MM.1S (cell line): ENCODE results near the gene ADRB1.

ENCODE experiments used
- DNase-seq: peaks from one replicate; pipeline ENCODE4 v3.0.0-alpha.2; 2015
- H2AFZ ChIP-seq: fragments of 300-600 bp; sonication (generic); 2 replicates; pipeline ENCODE4 v1.6.0; 2016; ENCODE audit warnings: antibody characterized with exemption, low read length
- H3F3A ChIP-seq: fragments of 300-600 bp; sonication (generic); 2 replicates; pipeline ENCODE4 v1.6.1; 2016; ENCODE audit warnings: mild to moderate bottlenecking, antibody characterized with exemption, low read length, moderate library complexity, mixed read lengths; ENCODE audit not compliant: insufficient read depth
- H3K27ac ChIP-seq: fragments of 300-600 bp; sonication (generic); 2 replicates; pipeline ENCODE4 v1.5.1; 2016; ENCODE audit warnings: mild to moderate bottlenecking, low read length
- H3K27me3 ChIP-seq: fragments of 300-600 bp; sonication (generic); replicated peaks from 2 replicates; pipeline ENCODE4 v1.6.0; 2016; ENCODE audit warnings: low read length; ENCODE audit not compliant: insufficient read depth
- H3K36me3 ChIP-seq: fragments of 300-600 bp; sonication (generic); replicated peaks from 2 replicates; pipeline ENCODE4 v1.6.1; 2016; ENCODE audit warnings: mild to moderate bottlenecking, low read length, mixed read lengths; ENCODE audit not compliant: insufficient read depth
- H3K4me1 ChIP-seq: fragments of 300-600 bp; sonication (generic); 2 replicates; pipeline ENCODE4 v1.6.1; 2016; ENCODE audit warnings: low read length, mixed read lengths
- H3K4me2 ChIP-seq: fragments of 300-600 bp; sonication (generic); 2 replicates; pipeline ENCODE4 v1.6.0; 2016; ENCODE audit warnings: low read depth, low read length
- H3K4me3 ChIP-seq: fragments of 300-600 bp; sonication (generic); 2 replicates; pipeline ENCODE4 v1.5.1; 2016; ENCODE audit warnings: low read length, mixed read lengths
- H3K79me2 ChIP-seq: fragments of 300-600 bp; sonication (generic); 2 replicates; pipeline ENCODE4 v1.6.1; 2016; ENCODE audit warnings: mixed run types, low read length, mixed read lengths
- H3K9ac ChIP-seq: fragments of 300-600 bp; sonication (generic); 2 replicates; pipeline ENCODE4 v1.6.1; 2016; ENCODE audit warnings: low read length, mixed read lengths
- H3K9me2 ChIP-seq: fragments of 300-600 bp; sonication (generic); replicated peaks from 2 replicates; pipeline ENCODE4 v1.6.1; 2016; ENCODE audit warnings: mild to moderate bottlenecking, low read length, mixed read lengths; ENCODE audit not compliant: insufficient read depth
- H3K9me3 ChIP-seq: fragments of 300-600 bp; sonication (generic); replicated peaks from 2 replicates; pipeline ENCODE4 v1.6.1; 2016; ENCODE audit warnings: mild to moderate bottlenecking, low read length, mixed read lengths; ENCODE audit not compliant: insufficient read depth
- H4K20me1 ChIP-seq: fragments of 300-600 bp; sonication (generic); 2 replicates; pipeline ENCODE4 v1.6.1; 2016; ENCODE audit warnings: mild to moderate bottlenecking, low read length, moderate library complexity, mixed read lengths; ENCODE audit not compliant: insufficient read depth
- EZH2 ChIP-seq: fragments of 300-600 bp; sonication (generic); optimal IDR thresholded peaks from 2 replicates; pipeline ENCODE3; 2017; ENCODE audit warnings: low read depth, mild to moderate bottlenecking, antibody characterized with exemption, low read length, mixed read lengths
- EZH2phosphoT487 ChIP-seq: fragments of 300-600 bp; sonication (generic); IDR thresholded peaks from 2 replicates; pipeline ENCODE4 v1.6.1; 2018; ENCODE audit warnings: antibody characterized with exemption, low read length
- TF ChIP-seq, protein P1 (sequence below): fragments of 300-600 bp; sonication (generic); IDR thresholded peaks from 2 replicates; pipeline ENCODE4 v1.5.1; 2016; ENCODE audit warnings: antibody characterized with exemption, low read length, mixed read lengths

ADRB1 gene

DNA sequence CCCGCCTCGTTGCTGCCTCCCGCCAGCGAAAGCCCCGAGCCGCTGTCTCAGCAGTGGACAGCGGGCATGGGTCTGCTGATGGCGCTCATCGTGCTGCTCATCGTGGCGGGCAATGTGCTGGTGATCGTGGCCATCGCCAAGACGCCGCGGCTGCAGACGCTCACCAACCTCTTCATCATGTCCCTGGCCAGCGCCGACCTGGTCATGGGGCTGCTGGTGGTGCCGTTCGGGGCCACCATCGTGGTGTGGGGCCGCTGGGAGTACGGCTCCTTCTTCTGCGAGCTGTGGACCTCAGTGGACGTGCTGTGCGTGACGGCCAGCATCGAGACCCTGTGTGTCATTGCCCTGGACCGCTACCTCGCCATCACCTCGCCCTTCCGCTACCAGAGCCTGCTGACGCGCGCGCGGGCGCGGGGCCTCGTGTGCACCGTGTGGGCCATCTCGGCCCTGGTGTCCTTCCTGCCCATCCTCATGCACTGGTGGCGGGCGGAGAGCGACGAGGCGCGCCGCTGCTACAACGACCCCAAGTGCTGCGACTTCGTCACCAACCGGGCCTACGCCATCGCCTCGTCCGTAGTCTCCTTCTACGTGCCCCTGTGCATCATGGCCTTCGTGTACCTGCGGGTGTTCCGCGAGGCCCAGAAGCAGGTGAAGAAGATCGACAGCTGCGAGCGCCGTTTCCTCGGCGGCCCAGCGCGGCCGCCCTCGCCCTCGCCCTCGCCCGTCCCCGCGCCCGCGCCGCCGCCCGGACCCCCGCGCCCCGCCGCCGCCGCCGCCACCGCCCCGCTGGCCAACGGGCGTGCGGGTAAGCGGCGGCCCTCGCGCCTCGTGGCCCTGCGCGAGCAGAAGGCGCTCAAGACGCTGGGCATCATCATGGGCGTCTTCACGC is 825 bp downstream of the ADRB1 start:
- Histone ChIP-seq H2AFZ (no peak overlapping the region), H3K4me2 (no peak overlapping the region), H3F3A (no peaks in the 10 kb centered on the region), H3K27ac (no peak overlapping the region), H3K4me1 (peaks cover 3% of the 10 kb centered on the region; the same call in 1 of the 2 replicates), H3K79me2 (no peaks in the 10 kb centered on the region), H3K9me3 (no peaks in the 10 kb centered on the region), H4K20me1 (no peaks in the 10 kb centered on the region), H3K4me3 (no peak overlapping the region), H3K27me3 (peaks cover 6% of the 10 kb centered on the region), H3K9ac (no peak overlapping the region), H3K36me3 (no peaks in the 10 kb centered on the region), H3K9me2 (no peaks in the 10 kb centered on the region)
- TF ChIP-seq EZH2phosphoT487, result no peak
- TF ChIP-seq EZH2, result no peak
- TF ChIP-seq, protein P1, sequence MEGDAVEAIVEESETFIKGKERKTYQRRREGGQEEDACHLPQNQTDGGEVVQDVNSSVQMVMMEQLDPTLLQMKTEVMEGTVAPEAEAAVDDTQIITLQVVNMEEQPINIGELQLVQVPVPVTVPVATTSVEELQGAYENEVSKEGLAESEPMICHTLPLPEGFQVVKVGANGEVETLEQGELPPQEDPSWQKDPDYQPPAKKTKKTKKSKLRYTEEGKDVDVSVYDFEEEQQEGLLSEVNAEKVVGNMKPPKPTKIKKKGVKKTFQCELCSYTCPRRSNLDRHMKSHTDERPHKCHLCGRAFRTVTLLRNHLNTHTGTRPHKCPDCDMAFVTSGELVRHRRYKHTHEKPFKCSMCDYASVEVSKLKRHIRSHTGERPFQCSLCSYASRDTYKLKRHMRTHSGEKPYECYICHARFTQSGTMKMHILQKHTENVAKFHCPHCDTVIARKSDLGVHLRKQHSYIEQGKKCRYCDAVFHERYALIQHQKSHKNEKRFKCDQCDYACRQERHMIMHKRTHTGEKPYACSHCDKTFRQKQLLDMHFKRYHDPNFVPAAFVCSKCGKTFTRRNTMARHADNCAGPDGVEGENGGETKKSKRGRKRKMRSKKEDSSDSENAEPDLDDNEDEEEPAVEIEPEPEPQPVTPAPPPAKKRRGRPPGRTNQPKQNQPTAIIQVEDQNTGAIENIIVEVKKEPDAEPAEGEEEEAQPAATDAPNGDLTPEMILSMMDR, result no peak
- no peak for DNase-seq

DNA sequence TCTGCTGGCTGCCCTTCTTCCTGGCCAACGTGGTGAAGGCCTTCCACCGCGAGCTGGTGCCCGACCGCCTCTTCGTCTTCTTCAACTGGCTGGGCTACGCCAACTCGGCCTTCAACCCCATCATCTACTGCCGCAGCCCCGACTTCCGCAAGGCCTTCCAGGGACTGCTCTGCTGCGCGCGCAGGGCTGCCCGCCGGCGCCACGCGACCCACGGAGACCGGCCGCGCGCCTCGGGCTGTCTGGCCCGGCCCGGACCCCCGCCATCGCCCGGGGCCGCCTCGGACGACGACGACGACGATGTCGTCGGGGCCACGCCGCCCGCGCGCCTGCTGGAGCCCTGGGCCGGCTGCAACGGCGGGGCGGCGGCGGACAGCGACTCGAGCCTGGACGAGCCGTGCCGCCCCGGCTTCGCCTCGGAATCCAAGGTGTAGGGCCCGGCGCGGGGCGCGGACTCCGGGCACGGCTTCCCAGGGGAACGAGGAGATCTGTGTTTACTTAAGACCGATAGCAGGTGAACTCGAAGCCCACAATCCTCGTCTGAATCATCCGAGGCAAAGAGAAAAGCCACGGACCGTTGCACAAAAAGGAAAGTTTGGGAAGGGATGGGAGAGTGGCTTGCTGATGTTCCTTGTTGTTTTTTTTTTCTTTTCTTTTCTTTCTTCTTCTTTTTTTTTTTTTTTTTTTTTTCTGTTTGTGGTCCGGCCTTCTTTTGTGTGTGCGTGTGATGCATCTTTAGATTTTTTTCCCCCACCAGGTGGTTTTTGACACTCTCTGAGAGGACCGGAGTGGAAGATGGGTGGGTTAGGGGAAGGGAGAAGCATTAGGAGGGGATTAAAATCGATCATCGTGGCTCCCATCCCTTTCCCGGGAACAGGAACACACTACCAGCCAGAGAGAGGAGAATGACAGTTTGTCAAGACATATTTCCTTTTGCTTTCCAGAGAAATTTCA is 1.7 kb downstream of the ADRB1 start:
- Histone ChIP-seq H3K79me2 (no peaks in the 10 kb centered on the region), H3K27me3 (peaks cover 6% of the 10 kb centered on the region), H4K20me1 (no peaks in the 10 kb centered on the region), H3K9me2 (no peaks in the 10 kb centered on the region), H3K36me3 (no peaks in the 10 kb centered on the region), H3K4me3 (no peak overlapping the region), H3F3A (no peaks in the 10 kb centered on the region), H3K4me1 (peaks cover 3% of the 10 kb centered on the region; the same call in 1 of the 2 replicates), H3K9ac (no peak overlapping the region), H3K4me2 (no peak overlapping the region), H3K27ac (no peak overlapping the region), H3K9me3 (no peaks in the 10 kb centered on the region), H2AFZ (no peak overlapping the region)
- DNase-seq, result no peak
- TF ChIP-seq, protein P1, result no peak
- TF ChIP-seq EZH2 (no peak), EZH2phosphoT487 (no peak)

DNA sequence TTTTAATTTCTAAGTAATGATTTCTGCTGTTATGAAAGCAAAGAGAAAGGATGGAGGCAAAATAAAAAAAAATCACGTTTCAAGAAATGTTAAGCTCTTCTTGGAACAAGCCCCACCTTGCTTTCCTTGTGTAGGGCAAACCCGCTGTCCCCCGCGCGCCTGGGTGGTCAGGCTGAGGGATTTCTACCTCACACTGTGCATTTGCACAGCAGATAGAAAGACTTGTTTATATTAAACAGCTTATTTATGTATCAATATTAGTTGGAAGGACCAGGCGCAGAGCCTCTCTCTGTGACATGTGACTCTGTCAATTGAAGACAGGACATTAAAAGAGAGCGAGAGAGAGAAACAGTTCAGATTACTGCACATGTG is 2.4 kb downstream of the ADRB1 start:
- Histone ChIP-seq H3F3A (no peaks in the 10 kb centered on the region), H3K4me3 (no peak overlapping the region), H3K9me2 (no peaks in the 10 kb centered on the region), H3K79me2 (no peaks in the 10 kb centered on the region), H2AFZ (no peak overlapping the region), H4K20me1 (no peaks in the 10 kb centered on the region), H3K4me2 (no peak overlapping the region), H3K9me3 (no peaks in the 10 kb centered on the region), H3K27ac (no peak overlapping the region), H3K9ac (no peak overlapping the region), H3K27me3 (peaks cover 6% of the 10 kb centered on the region), H3K36me3 (no peaks in the 10 kb centered on the region), H3K4me1 (peaks cover 3% of the 10 kb centered on the region; the same call in 1 of the 2 replicates)
- TF ChIP-seq EZH2phosphoT487 (no peak), EZH2 (no peak)
- TF ChIP-seq, protein P1, result no peak
- DNase-seq, result no peak
